DMS79 (cell line): ENCODE measurements around the gene COASY.
A peak's percentile ranks its signal among the peaks of the same experiment; 100 is the strongest.

Source experiments
- DNase-seq: peaks from one replicate; lab custom pipeline; 2025; lab: John Stamatoyannopoulos, UW

COASY gene

GRCh38 chr17:42574463-42574862 lies 12.5 kb downstream of the COASY start:
- no peak for DNase-seq

DNA sequence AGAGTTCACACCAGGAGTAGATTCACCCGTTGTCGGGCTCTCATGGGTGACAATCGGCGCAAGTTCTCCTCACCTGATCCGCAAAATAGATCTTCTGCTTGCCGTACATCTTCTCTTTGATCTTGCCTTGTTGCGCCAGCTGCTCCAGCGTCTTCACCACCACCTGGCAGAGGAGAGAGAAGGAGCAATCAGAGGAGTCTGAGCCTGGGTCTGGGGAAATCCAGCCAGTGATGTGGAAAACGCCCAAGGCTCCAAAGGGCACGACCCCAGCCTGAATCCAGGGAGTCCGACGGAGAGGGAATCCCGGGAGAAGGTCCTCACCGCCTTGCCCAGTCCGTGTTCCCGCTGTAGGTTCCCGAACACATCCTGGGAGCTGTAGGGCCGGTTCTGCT lies 15.2 kb downstream of the COASY start:
- no peak for DNase-seq

DNA sequence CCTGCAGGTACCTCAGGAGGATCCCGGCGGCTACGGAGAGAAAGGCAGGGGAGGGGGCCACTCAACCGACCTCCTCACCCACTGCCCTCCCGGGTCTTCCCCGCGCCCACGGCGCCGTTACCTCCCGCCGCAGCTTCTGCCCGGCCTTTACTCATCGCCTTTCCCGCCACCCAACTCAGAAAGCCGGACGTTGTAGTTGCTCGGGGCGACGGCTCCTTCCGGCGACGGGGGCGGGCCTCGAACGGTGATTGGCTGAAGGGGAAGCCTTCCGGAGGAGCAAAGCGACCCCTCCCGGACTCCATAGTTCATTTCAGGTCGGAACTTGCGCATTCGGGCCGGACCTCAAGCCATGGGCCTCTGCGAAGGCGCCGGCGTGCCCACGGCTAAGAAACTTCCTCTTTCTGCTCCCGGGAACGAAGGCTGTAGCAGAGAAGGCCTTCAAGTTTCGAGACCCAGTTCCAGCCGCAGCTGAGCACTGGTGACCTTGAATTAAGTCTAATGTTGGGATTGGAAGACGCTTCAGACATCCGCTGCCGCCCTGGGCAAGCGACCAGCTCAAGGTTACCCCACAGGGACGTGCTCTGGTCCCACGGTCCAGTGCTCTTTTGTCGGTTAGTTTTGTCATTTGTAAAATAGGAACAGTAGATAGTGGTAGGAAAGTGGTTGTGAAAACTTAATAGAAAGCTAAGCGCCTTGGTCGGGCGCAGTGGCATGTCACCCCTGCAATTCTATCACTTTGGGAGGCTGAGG lies 15.8 kb downstream of the COASY start, which contains the start of gene PSMC3IP:
TSS of gene PSMC3IP (minus strand) at position 198 of the 750 bp plus-strand sequence. CDS start at position 155, 43 bp downstream.
- DNase-seq = peak; percentile 87

DNA sequence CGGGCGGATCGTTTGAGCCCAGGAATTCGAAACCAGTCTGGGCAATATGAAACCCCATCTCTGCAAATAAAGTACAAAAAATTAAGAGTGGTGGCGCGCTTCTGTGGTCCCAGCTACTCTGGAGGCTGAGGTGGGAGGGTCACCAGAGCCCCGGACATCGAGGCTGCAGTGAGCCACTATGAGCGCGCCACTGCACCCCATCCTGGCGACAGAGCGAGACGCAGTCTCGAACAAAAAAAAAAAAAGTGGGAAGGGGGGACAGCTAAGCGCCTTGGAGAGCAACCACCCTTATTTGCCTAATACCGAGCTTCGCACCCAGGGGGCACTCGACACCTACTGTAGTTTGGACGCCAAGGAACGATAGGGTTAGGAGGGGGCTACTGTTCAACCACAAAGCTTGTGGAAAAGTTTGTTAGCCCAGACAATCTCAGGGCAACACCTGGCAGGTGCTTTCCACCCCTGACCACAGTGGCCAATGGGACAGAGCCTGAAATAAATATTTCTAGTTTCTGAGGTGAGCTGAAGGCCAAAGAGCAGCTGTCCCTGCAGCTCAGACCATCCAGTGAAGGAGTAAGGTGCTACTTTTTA lies 16.4 kb downstream of the COASY start:
- DNase-seq = peak; percentile 66

DNA sequence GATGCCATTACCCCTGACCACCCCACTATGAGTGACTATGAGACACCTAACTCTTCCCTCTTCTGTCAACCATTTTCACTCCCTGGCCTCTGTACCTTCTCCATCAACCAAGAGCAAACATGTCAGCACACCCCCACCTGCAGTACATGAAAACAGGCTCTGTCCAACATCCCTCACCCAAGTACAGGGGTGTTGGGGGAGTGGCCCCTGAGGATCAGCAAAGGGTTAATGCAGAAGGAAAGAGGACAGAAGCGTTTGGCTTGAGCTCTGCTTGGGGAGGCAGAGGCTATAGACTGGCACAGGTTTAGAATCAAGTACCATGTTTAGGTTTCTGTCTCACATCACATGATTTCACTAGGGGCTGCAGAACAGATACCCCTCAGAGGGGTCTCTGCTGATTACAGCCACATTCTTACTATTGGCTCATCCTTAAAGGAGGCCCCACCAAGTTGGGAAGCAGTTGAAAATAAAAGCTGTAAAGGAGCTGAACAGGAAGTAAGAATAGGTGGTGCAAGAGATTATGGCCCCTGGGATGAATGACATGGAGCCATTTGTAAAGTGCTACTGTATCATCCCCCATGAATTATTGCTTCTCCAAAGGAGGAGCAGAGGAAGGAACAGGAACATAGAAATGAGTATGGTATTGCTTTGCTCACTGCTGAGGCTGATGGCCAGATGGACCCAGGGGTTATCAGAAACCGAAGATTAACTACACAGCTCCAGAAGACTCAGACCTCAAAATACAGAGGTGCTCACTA lies 18.0 kb downstream of the COASY start:
- DNase-seq = no peak

DNA sequence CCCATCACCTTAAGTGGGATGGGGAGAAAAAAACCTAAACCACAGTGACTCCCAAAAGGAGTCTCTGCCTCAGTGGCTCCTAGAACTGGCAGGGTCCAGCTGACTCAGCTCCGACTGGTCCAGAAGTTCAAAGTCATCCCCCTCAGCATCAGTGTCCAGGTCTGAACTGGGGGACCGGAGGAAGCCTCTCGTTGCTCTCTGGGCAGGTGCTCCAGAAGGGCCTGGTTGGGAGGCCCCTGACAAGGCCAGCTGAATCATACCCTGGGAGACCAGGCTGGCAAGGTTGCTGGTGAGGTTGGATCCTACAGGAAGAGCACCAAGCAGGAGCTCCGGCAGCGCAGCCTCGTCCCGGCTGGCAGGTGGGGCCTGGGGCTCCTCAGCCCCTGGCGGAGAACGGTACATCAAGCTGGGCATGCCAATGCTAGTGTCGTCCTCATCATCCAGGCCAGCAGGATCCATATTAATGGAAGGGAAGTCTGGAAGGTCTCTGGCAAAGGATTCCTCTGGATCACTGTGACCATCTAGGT lies 19.9 kb downstream of the COASY start:
- no peak for DNase-seq

DNA sequence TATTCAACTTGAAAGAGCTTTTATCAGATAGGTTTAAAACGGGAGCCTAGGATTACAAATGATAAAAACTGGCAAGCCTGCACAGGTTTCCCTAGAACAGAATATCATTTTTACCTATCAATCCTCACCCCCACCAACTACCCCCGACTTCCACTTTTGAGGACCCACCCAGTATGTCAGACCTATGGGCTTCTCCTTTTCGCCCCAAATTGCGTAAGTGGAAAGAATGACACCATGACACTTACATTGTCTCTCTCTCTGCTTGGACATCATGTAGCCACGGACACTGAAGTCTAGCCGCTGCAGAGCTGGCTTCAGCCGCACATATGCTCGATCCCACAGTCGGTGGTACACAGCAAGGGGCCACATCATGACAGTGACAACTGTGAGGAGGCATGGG lies 22.9 kb downstream of the COASY start:
- no peak for DNase-seq

DNA sequence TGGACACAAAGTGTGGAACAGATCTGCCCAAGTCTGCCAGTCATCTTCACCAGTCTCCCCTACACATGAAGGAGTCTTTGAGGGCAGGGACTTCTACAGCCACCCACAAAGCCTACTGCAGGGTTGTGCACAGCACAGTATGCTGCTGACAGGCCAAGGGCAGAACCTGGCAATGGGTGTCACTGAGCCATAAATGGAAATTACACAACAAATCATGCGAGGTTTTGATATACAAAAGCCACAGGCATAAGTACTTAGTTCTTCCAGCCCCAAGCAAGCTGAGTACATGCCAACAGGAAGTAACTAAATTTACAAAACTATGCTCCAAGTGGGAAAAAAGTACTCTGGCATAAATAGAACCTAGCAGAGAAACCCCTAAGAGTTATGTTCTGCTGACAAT lies 23.4 kb downstream of the COASY start:
- no peak for DNase-seq

DNA sequence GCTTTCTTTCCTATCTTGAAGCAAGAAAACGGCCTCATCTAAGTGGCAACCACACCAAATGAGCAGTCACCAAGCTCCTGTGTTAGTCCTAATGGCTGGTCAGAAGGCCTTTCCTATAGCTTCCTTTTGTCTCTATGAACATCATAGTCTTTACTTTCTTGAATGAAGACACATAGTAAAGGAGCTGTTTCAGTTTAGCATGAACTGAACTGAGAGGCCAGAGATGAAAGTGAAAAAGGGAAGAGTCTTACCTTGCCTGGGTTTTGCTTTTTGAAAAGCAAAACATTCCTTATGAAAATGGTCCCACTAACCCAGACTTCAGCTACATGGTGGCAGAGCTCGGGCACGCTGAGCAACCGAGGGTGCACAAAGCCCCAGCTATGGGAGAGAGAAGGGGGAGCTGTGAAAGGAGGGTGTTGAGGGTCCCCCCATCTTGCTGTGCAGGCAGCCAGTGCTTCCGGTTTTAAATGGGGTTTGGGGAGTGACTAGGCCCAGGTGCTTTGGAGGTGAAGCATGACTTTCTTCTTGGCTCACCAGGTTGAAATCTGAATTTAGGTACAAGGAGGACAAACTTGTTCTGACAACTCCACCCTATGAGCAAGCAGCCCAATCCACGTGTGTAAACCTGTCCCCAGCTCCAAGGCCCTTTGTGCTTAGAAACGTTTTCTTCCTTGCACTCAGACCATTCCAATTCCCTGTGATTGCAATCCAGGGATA lies 24.7 kb downstream of the COASY start:
- DNase-seq = no peak

GRCh38 chr17:42590886-42591285 lies 28.9 kb downstream of the COASY start:
- DNase-seq = no peak

GRCh38 chr17:42591411-42591810 lies 29.5 kb downstream of the COASY start:
- no peak for DNase-seq

GRCh38 chr17:42596386-42596785 lies 34.4 kb downstream of the COASY start:
- no peak for DNase-seq

DNA sequence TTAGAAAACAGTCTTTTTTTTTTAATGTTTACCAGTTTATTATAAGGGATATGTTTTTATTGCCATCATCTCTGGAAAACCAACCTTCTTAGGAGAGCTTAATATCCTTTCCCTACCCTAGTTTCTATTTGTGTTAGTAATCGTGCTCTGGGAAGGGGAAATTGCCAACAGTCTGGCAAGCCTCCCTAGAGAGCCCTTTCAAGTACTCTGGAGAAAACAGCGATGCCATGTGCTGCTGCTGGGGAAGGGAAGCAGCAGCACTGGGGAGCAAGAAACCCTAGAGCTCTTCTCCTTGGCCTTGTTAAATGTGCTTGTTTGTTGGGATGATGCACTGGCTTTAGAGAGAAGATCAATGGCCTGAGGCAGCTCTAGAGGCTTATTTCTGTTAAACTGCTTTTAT lies 37.0 kb downstream of the COASY start:
- DNase-seq = peak; percentile 80

DNA sequence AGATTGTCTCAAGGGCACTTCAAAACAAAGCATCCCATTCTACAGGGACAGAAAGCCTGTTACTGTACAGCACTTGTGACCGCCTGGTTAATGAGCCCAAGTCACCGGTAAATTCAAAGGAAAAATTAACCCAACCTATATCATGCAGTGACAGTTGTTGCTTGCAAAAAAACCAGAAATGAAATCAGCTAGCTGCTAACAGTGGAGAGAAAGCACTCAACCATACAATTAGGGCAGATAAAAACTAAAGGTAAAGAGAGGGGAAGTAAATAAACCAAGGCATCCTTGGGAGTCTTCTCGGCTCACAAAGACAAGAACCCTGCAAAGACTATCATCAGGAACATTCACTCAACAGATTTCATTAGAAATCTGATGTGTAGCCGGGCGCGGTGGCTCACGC lies 41.4 kb downstream of the COASY start:
- no peak for DNase-seq

GRCh38 chr17:42607769-42608168 lies 45.8 kb downstream of the COASY start:
- DNase-seq = no peak

DNA sequence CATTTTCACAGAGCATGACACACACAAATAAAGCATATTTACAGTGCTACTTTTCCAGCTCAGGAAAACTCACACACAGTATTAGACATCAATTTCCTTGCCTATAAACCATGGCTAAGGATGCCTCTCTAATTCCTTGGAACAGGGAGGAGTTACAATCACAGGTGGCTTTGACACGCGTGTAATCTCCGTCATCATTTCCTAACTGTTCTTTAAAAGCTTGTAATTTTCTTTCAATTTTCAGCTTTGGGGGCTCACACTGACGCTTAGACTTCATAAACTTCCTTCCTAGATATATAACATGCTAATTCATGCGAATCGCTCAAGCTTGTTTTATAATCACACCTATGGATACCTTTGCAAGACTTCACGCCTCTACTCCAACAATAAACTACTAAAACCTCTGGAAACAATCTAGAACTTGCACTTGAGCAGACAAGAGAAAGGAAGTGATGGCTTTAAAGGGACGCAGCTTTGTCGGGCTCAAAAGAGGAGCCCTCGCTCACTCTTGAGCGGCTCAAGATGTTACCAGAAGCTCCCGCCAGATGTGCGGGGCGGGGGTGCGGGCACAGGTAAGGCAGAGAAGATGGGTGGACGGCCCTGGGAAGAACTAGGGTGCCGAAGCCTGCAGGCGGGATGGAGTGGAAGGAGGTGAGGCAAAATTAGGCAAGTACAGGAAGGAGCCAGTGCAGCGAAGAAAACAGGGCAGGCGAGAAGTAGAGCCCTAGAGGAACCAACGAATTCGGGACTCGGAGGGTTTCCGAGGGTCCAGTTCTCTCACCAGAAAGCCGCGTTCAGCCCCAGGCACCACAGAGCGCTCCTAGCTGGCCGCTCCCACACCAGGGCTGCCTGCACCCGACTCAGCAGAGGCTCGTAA lies 46.6 kb downstream of the COASY start:
- DNase-seq = no peak

GRCh38 chr17:42609182-42609813 lies 47.4 kb downstream of the COASY start, which contains the start of the genes RETREG3 and TUBG1:
RETREG3 (minus strand) TSS chr17:42609374; CDS start chr17:42609324, 50 bp downstream.
TUBG1 (plus strand) TSS chr17:42609683; CDS start chr17:42609738, 55 bp downstream.
- peak; percentile 98 for DNase-seq

- DNase-seq = peak; percentile 41
These were observed 48.2 kb downstream of the COASY start for GRCh38 chr17:42609814-42610801.

- no peak for DNase-seq
These were observed 50.1 kb downstream of the COASY start for GRCh38 chr17:42612013-42612412.
